Astrocyte of the cerebellum (primary cell): ENCODE measurements around the gene BCLAF3.

ENCODE experiments used
- DNase-seq: peaks from one replicate; pipeline ENCODE4 v3.0.0-alpha.2; 2011; ENCODE audit warnings: low read depth
- H3K4me3 ChIP-seq: 2 replicates; pipeline ENCODE4 v1.5.1; 2011; ENCODE audit warnings: mild to moderate bottlenecking, low read depth, low read length, moderate library complexity
- CTCF ChIP-seq: IDR thresholded peaks from 2 replicates; pipeline ENCODE4 v1.5.1; 2012; ENCODE audit warnings: low read length, low read depth, moderate library complexity, mild to moderate bottlenecking; ENCODE audit errors: missing control alignments
- in situ Hi-C: cut with HindIII; loops from 2 replicates; pipeline ENCODE4 v1.10.0; 2017; ENCODE audit warnings: low sequenced_read_pairs

The BCLAF3 gene

GRCh38 chrX:19964017-19964710 lies 26.7 kb downstream of the BCLAF3 start:
- TF ChIP-seq CTCF: no peak
- no peak overlapping the region for H3K4me3 ChIP-seq
- DNase-seq: no peak
- in situ Hi-C loops: loop anchor here (5.0 kb wide), 1 partner anchor 43 kb away; no protein-coding TSS in a partner anchor

DNA sequence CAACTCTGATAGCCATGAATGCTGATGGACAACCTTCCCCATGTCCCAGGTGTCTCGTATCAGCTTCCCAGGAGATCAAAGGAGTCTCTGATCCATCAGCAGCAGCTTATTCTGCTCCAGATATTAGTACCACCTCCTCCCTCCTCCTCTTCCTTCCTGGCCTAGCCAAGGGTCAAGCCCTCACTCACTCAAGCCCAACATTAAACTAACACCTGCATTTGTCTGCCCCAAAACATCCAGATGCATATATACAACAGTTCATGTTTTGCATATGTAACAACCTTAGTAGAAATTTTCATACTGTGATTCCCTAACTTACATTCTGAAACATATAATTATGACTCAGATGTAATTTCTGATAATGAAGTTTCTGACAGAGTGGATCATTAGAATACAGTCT lies 29.9 kb downstream of the BCLAF3 start:
- no peak for TF ChIP-seq CTCF
- in situ Hi-C loops: loop anchor here (5.0 kb wide), 1 partner anchor 46 kb away; no protein-coding TSS in a partner anchor
- no peak overlapping the region for H3K4me3 ChIP-seq
- no peak for DNase-seq

DNA sequence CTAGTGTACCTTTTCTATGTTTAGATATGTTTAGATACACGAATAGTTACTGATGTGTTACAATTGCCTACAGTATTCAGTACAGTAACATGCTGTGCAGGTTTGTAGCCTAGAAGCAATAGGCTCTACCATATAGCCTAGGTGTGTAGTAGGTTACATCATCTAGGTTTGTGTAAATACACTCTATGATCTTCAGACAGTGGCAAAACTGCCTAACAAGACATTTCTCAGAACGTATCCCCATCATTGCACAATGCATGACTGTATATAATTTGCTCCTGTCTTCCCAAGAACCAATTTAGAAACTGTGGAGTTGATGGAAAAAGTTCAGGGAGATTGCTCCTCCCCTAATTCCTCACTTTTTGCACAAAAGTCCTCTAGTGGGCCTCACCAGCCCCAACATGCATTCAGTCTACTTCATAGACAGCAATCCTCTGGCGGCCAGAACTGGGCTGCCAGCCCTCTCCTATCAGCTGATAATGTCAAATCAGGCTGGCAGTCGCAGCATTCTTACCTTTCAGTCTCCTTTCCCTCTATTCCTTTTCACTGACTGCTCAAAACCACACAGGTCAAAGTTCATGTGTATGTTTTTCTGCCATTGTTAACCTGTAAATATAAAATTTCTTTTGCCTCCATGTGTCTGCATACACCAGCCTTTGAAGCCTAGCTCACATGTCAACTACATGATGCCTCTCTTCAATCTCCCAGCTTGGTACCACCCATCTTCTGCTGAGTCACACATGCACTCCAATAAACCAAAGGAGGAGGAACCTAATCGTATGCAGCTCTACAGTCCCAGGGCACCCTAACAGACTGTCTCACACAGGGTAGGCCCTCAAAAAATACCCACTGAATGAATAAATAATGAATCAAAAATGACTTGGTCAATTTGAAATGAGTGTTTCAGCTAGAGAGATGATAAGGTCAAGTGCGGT lies 32.0 kb downstream of the BCLAF3 start:
- no peak for DNase-seq
- H3K4me3 ChIP-seq: no peak overlapping the region
- no peak for TF ChIP-seq CTCF
- in situ Hi-C loops: no loop called here

DNA sequence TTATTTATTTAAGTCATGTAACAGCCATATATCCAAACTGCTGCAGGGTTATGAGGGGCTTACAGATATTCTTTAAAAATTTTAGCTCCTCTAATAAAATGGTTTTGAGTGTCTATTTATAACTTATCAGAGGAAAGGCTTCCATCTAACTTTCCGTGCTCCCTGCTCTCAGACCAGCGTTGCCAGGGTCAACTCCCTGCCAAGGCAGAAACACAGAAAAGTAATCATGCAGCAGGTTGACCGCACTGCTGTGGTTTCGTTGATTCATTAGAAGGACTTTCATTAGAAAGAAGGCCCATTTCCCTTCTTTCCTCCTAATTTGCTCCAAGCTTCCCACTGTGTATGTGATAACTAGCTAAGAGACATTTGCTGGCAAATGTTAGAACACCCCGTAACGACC lies 33.9 kb downstream of the BCLAF3 start:
- no peak for TF ChIP-seq CTCF
- in situ Hi-C loops: no loop called here
- DNase-seq: peak; percentile 33

GRCh38 chrX:19956306-19956705 lies 34.6 kb downstream of the BCLAF3 start:
- no peak overlapping the region for H3K4me3 ChIP-seq
- in situ Hi-C loops: no loop called here
- no peak for DNase-seq
- TF ChIP-seq CTCF: no peak

More for the DNA sequence above, 33.9 kb downstream of the BCLAF3 start:
- H3K4me3 ChIP-seq: no peak overlapping the region

DNA sequence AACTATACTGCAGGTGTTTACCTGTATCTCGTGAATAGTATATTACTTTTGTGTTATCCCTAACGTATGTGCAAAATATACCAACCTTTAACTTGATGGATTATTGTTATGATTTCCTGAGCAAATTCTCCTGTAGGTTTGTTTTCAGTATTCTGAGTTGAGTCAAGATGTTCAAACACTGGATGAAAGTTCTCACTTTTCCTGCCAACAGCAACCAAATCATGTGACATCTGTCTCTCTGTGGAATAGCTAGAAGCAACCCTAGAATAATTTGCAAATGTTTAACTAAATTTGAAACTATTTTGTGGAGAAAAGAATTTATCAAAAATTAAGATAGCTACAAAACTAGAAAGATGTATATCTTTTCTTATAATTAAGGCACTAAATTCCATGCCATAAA lies 35.6 kb downstream of the BCLAF3 start:
- no peak for TF ChIP-seq CTCF
- DNase-seq: no peak
- in situ Hi-C loops: no loop called here
- no peak overlapping the region for H3K4me3 ChIP-seq
